GM12801 (cell line): Measurements from ENCODE around the gene ARL16.

Experiments used
- TF ChIP-seq, protein P1 (sequence below): IDR thresholded peaks from one replicate; pipeline ENCODE4 v1.5.1; 2011; ENCODE audit warnings: control low read depth; ENCODE audit not compliant: insufficient read length; ENCODE audit errors: extremely low read depth

ARL16 gene

DNA sequence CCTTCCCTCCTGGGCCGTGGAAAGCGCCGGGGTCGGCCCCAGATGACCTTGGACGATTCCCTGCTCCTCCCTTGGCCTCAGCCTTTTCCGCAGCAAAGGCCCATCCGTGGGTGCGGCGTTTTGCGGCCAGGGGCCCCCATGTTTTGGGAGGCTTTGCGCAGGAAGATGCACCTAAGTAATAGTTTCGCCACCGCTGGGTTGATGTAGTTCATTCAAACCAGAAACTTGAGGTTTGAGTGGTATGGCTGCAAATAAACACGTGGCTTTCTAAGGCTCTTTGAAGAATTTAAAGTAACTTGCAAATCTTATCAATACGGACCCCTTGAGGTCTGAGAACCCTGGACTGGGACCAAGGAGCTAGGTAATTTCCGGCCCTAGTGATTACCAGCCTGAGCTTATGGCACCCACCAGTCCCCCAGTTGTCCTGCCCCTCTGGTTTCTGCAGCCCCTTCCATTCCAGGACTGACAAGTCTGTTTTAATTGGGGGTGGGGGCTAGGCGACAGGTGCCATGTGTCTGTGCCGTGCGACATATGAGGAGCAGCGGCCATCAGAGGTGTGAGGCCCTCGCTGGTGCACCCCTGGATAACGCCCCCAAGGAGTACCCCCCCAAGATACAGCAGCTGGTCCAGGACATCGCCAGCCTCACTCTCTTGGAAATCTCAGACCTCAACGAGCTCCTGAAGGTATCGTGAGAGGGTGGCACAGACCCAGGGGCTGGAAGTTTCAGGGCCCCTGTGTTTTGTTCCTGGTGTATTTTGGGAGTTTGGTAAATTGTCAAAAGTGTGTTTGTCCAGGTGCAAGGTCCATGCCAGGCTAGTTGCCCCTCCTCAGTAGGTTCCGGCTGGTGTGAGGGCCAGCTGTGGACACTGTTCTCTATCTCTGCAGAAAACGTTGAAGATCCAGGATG, 20.4 kb upstream of the ARL16 start:
- TF ChIP-seq, protein P1, sequence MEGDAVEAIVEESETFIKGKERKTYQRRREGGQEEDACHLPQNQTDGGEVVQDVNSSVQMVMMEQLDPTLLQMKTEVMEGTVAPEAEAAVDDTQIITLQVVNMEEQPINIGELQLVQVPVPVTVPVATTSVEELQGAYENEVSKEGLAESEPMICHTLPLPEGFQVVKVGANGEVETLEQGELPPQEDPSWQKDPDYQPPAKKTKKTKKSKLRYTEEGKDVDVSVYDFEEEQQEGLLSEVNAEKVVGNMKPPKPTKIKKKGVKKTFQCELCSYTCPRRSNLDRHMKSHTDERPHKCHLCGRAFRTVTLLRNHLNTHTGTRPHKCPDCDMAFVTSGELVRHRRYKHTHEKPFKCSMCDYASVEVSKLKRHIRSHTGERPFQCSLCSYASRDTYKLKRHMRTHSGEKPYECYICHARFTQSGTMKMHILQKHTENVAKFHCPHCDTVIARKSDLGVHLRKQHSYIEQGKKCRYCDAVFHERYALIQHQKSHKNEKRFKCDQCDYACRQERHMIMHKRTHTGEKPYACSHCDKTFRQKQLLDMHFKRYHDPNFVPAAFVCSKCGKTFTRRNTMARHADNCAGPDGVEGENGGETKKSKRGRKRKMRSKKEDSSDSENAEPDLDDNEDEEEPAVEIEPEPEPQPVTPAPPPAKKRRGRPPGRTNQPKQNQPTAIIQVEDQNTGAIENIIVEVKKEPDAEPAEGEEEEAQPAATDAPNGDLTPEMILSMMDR: no peak

- TF ChIP-seq, protein P1: no peak
These were observed 19.5 kb upstream of the ARL16 start, which contains the start of gene MRPL12 for GRCh38 chr17:81702934-81703746. MRPL12 (plus strand) TSS chr17:81703367; CDS start chr17:81703502, 135 bp downstream.

DNA sequence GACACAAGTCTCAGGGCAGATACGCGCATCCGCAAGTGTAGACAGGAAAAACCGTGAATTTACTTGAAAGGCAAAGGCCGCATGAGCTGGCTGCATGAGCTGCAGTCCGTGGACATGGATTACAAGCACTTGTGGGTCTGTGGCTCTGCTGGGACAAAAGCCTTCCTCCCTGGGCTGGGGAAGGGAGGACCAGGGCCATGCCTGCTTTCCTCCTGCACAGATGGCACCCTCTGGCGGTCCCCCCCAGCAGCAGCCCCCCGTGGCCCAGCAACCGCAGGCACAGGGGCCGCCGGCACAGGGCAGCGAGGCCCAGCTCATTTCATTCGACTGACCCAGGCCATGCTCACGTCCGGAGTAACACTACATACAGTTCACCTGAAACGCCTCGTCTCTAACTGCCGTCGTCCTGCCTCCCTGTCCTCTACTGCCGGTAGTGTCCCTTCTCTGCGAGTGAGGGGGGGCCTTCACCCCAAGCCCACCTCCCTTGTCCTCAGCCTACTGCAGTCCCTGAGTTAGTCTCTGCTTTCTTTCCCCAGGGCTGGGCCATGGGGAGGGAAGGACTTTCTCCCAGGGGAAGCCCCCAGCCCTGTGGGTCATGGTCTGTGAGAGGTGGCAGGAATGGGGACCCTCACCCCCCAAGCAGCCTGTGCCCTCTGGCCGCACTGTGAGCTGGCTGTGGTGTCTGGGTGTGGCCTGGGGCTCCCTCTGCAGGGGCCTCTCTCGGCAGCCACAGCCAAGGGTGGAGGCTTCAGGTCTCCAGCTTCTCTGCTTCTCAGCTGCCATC, 17.9 kb upstream of the ARL16 start:
- TF ChIP-seq, protein P1: no peak

- TF ChIP-seq, protein P1: no peak
These were observed 17.0 kb upstream of the ARL16 start for GRCh38 chr17:81700353-81701287.

DNA sequence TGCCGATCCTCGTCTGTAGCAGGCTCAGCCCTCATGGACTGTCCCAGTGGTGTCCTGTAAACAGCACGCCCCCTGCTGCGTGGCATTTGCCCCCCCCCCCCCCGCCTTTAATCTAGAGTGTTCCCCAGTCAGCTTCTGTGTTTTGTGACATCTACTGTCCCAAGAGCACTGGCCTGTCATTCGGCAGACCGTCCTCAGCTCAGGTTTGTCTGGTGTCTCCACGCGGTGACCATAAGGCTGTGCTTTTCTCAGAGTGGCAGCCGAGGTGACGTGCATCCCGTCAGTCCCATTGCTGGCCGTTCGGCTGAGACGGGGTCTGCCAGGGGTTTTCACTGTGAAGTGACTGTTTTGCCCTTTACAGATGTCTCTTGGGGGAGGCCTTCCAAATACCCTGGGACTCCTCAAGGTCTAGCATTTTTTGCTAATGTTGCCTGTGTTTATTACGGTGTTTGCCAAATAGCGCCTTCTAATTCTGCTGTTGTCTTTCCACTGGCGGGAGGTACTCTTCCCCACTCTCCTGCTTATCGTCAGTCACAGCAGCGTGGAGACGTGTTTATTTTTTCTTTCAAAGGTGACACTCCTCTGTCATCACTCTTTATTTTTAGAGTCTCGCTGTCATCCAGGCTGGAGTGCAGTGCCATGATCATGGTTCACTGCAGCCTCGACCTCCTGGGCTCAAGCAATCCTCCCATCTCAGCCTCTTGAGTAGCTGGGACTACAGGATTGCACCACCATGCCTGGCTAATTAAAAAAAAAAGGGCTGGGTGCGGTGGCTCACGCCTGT, 13.9 kb upstream of the ARL16 start:
- TF ChIP-seq, protein P1: no peak

- TF ChIP-seq, protein P1: no peak
These were observed 12.8 kb upstream of the ARL16 start for GRCh38 chr17:81696218-81696941.
